Measurements from ENCODE around the gene CHST5. TPM values are rescaled to one million over a fixed set of nuclear protein-coding genes. Genes with fewer than 3 reads are reported as not detected.
"Not testable (repeated sequence)": the region's sequence is repeated elsewhere in the genome, so short reads cannot be mapped to it uniquely, and the experiment has no call there.

The CHST5 gene
- total RNA-seq, 2 donors from 2014 or later, result 0.26 to 1.1 TPM

- Histone ChIP-seq H3K9ac (ENCODE audit: extremely low read depth, low read length, poor library complexity, severe bottlenecking) (no peak overlapping the region), H3K4me3 (ENCODE audit: low read length) (no peak overlapping the region), H3K27ac (ENCODE audit: low read depth, low read length) (no peak overlapping the region), H3K4me1 (ENCODE audit: control insufficient read depth, insufficient read depth, low read length) (no peaks in the 10 kb centered on the region), H3K9me3 (ENCODE audit: control insufficient read depth, low read length) (no peaks in the 10 kb centered on the region), H3K27me3 (ENCODE audit: control insufficient read depth, insufficient read depth, low read length, poor library complexity, severe bottlenecking) (no peaks in the 10 kb centered on the region), H3K36me3 (ENCODE audit: control insufficient read depth, insufficient read depth, low read length) (no peaks in the 10 kb centered on the region)
- no peaks in the 10 kb centered on the region for H3K9me3 Mint-ChIP-seq
- 94% methylated on average over 3 to 6 of the region's 6 CpGs for WGBS, 2 experiments (ENCODE audit: insufficient coverage in 1 of 2, insufficient read length in 1 of 2)
- H3K4me3 Mint-ChIP-seq, result no peak overlapping the region
- peaks cover 7% of the 10 kb centered on the region for H3K27me3 Mint-ChIP-seq (ENCODE audit: insufficient read depth)
- DNase-seq, result no peak
- no peaks in the 10 kb centered on the region for H3K36me3 Mint-ChIP-seq (ENCODE audit: low read depth)
- TF ChIP-seq CTCF (conservative IDR thresholded peaks at IDR 0.05), result no peak
- peaks cover 7% of the 10 kb centered on the region for H3K4me1 Mint-ChIP-seq
- no peak overlapping the region for H3K27ac Mint-ChIP-seq
Measured at GRCh38 chr16:75519175-75519574, 16.7 kb downstream of the CHST5 start.

GRCh38 chr16:75516189-75516966 is 19.5 kb downstream of the CHST5 start:
- peak overlapping the region; percentile 66 for H3K4me3 Mint-ChIP-seq
- not testable (repeated sequence) for H3K36me3 ChIP-seq (ENCODE audit: control insufficient read depth, insufficient read depth, low read length); H3K4me1 Mint-ChIP-seq; H3K27ac ChIP-seq (ENCODE audit: low read depth, low read length); H3K4me1 ChIP-seq (ENCODE audit: control insufficient read depth, insufficient read depth, low read length); H3K9me3 Mint-ChIP-seq; H3K27me3 Mint-ChIP-seq (ENCODE audit: insufficient read depth); H3K27me3 ChIP-seq (ENCODE audit: control insufficient read depth, insufficient read depth, low read length, poor library complexity, severe bottlenecking); H3K36me3 Mint-ChIP-seq (ENCODE audit: low read depth); H3K9me3 ChIP-seq (ENCODE audit: control insufficient read depth, low read length)
- peak; percentile 81 for DNase-seq
- H3K27ac Mint-ChIP-seq, result peak overlapping the region; percentile 75
- 10 to 24% methylated on average over 4 to 42 of the region's 42 CpGs for WGBS, 2 experiments (ENCODE audit: insufficient coverage in 1 of 2, insufficient read length in 1 of 2)
- Histone ChIP-seq H3K4me3 (ENCODE audit: low read length) (peak overlapping the region; percentile 78), H3K9ac (ENCODE audit: extremely low read depth, low read length, poor library complexity, severe bottlenecking) (peak overlapping the region; percentile 57)

- 98 to 99% methylated on average over 8 to 11 of the region's 11 CpGs for WGBS, 2 experiments (ENCODE audit: insufficient coverage in 1 of 2, insufficient read length in 1 of 2)
- TF ChIP-seq CTCF (conservative IDR thresholded peaks at IDR 0.05), result no peak
- Mint-ChIP-seq H3K9me3 (no peaks in the 10 kb centered on the region), H3K36me3 (ENCODE audit: low read depth) (peaks cover 2% of the 10 kb centered on the region), H3K27me3 (ENCODE audit: insufficient read depth) (peaks cover 17% of the 10 kb centered on the region), H3K4me3 (no peak overlapping the region), H3K4me1 (peaks cover 7% of the 10 kb centered on the region), H3K27ac (no peak overlapping the region)
- Histone ChIP-seq H3K9me3 (ENCODE audit: control insufficient read depth, low read length) (no peaks in the 10 kb centered on the region), H3K4me1 (ENCODE audit: control insufficient read depth, insufficient read depth, low read length) (no peaks in the 10 kb centered on the region), H3K36me3 (ENCODE audit: control insufficient read depth, insufficient read depth, low read length) (no peaks in the 10 kb centered on the region), H3K4me3 (ENCODE audit: low read length) (no peak overlapping the region), H3K27me3 (ENCODE audit: control insufficient read depth, insufficient read depth, low read length, poor library complexity, severe bottlenecking) (no peaks in the 10 kb centered on the region), H3K27ac (ENCODE audit: low read depth, low read length) (no peak overlapping the region), H3K9ac (ENCODE audit: extremely low read depth, low read length, poor library complexity, severe bottlenecking) (no peak overlapping the region)
- no peak for DNase-seq
Measured at GRCh38 chr16:75514296-75514695, 21.6 kb downstream of the CHST5 start.

Measured in endodermal cell (in vitro differentiated cells).